SU-DHL-6 (cell line): ENCODE data around the gene HOMER2.

Experiments used
- H2AFZ ChIP-seq: fragments of 200-600 bp; sonication (generic); 2 replicates; pipeline ENCODE4 v1.6.1; 2014; ENCODE audit warnings: low read depth, mild to moderate bottlenecking, moderate library complexity, mixed read lengths, antibody characterized with exemption, low read length; ENCODE audit not compliant: severe bottlenecking
- H3F3A ChIP-seq: fragments of 200-600 bp; shearing (Covaris generic); 2 replicates; pipeline ENCODE4 v1.6.0; 2016; ENCODE audit warnings: antibody characterized with exemption, mild to moderate bottlenecking; ENCODE audit not compliant: insufficient read depth
- H3K27ac ChIP-seq: fragments of 200-600 bp; sonication (generic); 2 replicates; pipeline ENCODE4 v1.5.1; 2016; ENCODE audit warnings: low read depth, mild to moderate bottlenecking, low read length, moderate library complexity, mixed read lengths
- H3K27me3 ChIP-seq: fragments of 200-600 bp; sonication (generic), shearing (Covaris generic); 2 replicates; pipeline ENCODE4 v1.6.0; 2014; ENCODE audit warnings: mild to moderate bottlenecking, low read length
- H3K36me3 ChIP-seq: fragments of 200-600 bp; sonication (generic); 2 replicates; pipeline ENCODE4 v1.6.1; 2014; ENCODE audit warnings: mild to moderate bottlenecking, low read length, mixed read lengths
- H3K4me2 ChIP-seq: fragments of 300-600, 200-600 bp; shearing (Covaris generic), sonication (generic); 2 replicates; pipeline ENCODE4 v1.6.0; 2014; ENCODE audit warnings: low read length, low read depth, mild to moderate bottlenecking; ENCODE audit not compliant: poor library complexity, severe bottlenecking
- H3K4me3 ChIP-seq: fragments of 200-600 bp; sonication (generic); 2 replicates; pipeline ENCODE4 v1.5.1; 2014; ENCODE audit warnings: antibody characterized with exemption, low read length, mild to moderate bottlenecking, mixed read lengths; ENCODE audit not compliant: insufficient read depth, poor library complexity, severe bottlenecking
- H3K79me2 ChIP-seq: fragments of 200-600 bp; sonication (generic); 2 replicates; pipeline ENCODE4 v1.6.1; 2014; ENCODE audit warnings: mild to moderate bottlenecking, low read length, moderate library complexity; ENCODE audit not compliant: insufficient read depth
- H3K9ac ChIP-seq: fragments of 200-600 bp; sonication (generic); 2 replicates; pipeline ENCODE4 v1.7.0; 2014; ENCODE audit warnings: mild to moderate bottlenecking, low read length
- H3K9me2 ChIP-seq: fragments of 200-600 bp; sonication (generic); replicated peaks from 2 replicates; pipeline ENCODE4 v1.6.1; 2014; ENCODE audit warnings: low read length; ENCODE audit not compliant: insufficient read depth
- H3K9me3 ChIP-seq: fragments of 200-600 bp; sonication (generic); 2 replicates; pipeline ENCODE4 v1.6.1; 2014; ENCODE audit warnings: low read length, mixed read lengths; ENCODE audit not compliant: insufficient read depth
- H4K20me1 ChIP-seq: fragments of 200-600 bp; sonication (generic); 2 replicates; pipeline ENCODE4 v1.6.1; 2014; ENCODE audit warnings: low read depth, mild to moderate bottlenecking, antibody characterized with exemption, low read length, moderate library complexity, mixed read lengths
- EZH2phosphoT487 ChIP-seq: fragments of 200-600 bp; sonication (generic), shearing (Covaris generic); conservative IDR thresholded peaks from 2 replicates; pipeline ENCODE4 v1.6.1; 2018; ENCODE audit warnings: mild to moderate bottlenecking, antibody characterized with exemption, low read length, moderate library complexity, mixed read lengths
- TF ChIP-seq, protein P1 (sequence below): fragments of 200-600 bp; sonication (generic); IDR thresholded peaks from one replicate; pipeline ENCODE4 v1.5.1; 2017; ENCODE audit warnings: antibody characterized with exemption, mild to moderate bottlenecking, low read length, moderate library complexity; ENCODE audit not compliant: insufficient read depth, poor library complexity, severe bottlenecking

Gene HOMER2

DNA sequence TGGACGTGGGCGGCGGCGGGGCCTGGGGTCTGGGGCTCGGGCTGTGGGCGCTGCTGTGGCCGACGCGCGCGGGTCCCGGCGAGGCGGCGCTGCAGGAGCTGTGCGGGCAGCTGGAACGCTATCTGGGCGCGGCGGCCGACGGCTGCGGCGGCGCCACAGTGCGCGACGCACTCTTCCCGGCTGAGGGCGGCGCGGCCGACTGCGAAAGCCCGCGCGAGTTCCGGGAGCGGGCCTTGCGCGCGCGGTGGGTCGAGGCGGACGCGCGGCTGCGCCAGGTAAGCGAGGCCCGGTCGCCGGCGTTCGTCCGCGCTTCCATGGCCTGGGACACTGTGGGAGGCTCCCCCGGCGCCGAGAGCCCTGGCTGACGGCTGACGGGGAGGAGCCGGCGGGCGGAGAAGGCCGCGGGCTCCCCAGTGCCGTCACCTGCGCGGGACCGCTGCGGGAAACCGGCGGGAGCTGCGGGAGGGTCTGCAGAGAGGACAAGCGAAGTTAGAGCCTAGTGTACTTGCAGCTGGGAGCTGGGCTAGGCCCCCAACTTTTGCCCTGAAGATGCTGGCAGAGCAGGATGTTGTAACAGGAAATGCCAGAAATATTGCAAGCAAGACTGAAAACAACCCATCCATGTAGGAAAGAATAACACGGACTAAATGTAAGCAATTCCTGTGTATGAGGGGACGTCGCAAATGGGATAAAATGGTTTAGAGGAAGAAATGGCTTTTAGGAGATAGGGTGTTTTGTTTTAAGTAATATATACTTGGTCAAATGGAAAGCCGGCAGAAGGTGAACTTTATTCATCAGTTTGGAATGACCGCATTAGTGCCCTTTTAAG, 142.2 kb downstream of the HOMER2 start:
- Histone ChIP-seq H3K27ac (peak overlapping the region; percentile 96), H3F3A (peaks cover 41% of the 10 kb centered on the region), H4K20me1 (peaks cover 8% of the 10 kb centered on the region; the same call in 1 of the 2 replicates), H3K36me3 (peaks cover 15% of the 10 kb centered on the region), H3K79me2 (peaks cover 44% of the 10 kb centered on the region), H2AFZ (no peak overlapping the region), H3K27me3 (no peaks in the 10 kb centered on the region), H3K4me3 (peak overlapping the region; percentile 71), H3K9ac (peak overlapping the region; percentile 88), H3K9me3 (no peaks in the 10 kb centered on the region), H3K9me2 (no peaks in the 10 kb centered on the region), H3K4me2 (peak overlapping the region; percentile 85)
- TF ChIP-seq, protein P1, sequence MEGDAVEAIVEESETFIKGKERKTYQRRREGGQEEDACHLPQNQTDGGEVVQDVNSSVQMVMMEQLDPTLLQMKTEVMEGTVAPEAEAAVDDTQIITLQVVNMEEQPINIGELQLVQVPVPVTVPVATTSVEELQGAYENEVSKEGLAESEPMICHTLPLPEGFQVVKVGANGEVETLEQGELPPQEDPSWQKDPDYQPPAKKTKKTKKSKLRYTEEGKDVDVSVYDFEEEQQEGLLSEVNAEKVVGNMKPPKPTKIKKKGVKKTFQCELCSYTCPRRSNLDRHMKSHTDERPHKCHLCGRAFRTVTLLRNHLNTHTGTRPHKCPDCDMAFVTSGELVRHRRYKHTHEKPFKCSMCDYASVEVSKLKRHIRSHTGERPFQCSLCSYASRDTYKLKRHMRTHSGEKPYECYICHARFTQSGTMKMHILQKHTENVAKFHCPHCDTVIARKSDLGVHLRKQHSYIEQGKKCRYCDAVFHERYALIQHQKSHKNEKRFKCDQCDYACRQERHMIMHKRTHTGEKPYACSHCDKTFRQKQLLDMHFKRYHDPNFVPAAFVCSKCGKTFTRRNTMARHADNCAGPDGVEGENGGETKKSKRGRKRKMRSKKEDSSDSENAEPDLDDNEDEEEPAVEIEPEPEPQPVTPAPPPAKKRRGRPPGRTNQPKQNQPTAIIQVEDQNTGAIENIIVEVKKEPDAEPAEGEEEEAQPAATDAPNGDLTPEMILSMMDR: no peak
- TF ChIP-seq EZH2phosphoT487: no peak

DNA sequence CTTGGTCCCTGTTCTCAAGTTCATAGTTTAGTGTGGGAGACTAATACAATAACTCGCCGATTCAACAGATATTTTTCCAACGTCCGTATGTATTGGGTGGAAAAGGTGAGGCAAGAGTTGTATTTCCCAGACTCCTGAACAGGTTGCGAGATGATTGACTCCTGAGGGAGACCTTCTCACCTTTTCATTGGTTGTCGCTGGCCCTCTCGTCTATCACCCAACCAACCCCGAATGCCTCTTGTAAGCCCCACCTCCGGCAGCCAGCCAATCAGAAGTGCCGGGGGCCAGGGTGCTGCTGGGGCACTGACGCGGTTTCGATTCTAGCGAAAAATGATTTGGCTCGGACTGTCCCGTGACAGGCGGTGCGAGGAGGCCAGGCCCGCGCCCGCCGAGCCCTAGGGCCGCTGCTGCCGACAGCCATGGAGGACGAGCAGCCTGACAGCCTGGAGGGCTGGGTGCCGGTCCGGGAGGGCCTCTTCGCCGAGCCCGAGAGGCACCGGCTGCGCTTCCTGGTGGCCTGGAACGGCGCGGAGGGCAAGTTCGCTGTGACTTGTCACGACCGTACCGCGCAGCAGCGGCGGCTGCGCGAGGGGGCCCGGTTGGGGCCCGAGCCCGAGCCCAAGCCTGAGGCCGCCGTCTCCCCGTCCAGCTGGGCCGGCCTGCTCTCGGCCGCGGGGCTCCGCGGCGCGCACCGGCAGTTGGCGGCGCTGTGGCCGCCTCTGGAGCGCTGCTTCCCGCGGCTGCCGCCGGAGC, 143.0 kb downstream of the HOMER2 start, which contains the start of gene WHAMM:
WHAMM (plus strand) TSS at position 321 of the 753 bp plus-strand sequence; CDS start at position 420, 99 bp downstream.
- Histone ChIP-seq H3F3A (peaks cover 43% of the 10 kb centered on the region), H3K27ac (peak within 1 kb of the TSS; percentile 96)

DNA sequence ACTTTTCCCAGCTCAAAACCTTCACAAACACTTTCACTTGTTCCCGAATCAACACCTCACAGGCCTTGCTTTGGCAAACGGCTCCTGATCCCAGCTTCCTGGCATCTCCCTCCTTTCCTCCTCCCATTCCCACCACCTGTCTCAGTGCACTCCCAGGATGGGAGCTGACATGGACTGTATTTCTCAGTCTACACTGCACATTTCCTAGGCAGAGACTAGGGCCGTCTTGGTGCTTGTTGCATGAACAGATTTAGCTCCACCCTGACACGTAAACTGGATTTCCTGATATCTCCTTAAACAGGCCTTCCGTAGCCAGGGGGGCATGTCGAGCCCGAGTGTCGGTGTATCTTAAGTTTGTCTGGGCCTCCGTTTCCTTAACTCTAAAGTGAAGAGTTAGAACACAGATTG, 143.9 kb downstream of the HOMER2 start:
- Histone ChIP-seq H3K36me3 (peaks cover 9% of the 10 kb centered on the region; the same call in 1 of the 2 replicates), H3K27ac (peak overlapping the region; percentile 96), H3K4me2 (peak overlapping the region; percentile 85), H2AFZ (peak overlapping the region; percentile 88), H3K9me2 (no peaks in the 10 kb centered on the region), H3F3A (peaks cover 43% of the 10 kb centered on the region), H3K9me3 (no peaks in the 10 kb centered on the region), H3K4me3 (peak overlapping the region; percentile 41), H3K79me2 (peaks cover 36% of the 10 kb centered on the region), H3K27me3 (no peaks in the 10 kb centered on the region), H3K9ac (peak overlapping the region; percentile 88), H4K20me1 (peaks cover 5% of the 10 kb centered on the region; the same call in 1 of the 2 replicates)
- TF ChIP-seq EZH2phosphoT487: no peak
- TF ChIP-seq, protein P1: no peak

More for the DNA sequence above, 143.0 kb downstream of the HOMER2 start, which contains the start of gene WHAMM:
- H3K9me2 ChIP-seq: no peaks in the 10 kb centered on the region
- H3K27me3 ChIP-seq: no peaks in the 10 kb centered on the region
- no peak for TF ChIP-seq EZH2phosphoT487
- TF ChIP-seq, protein P1: no peak
- H3K4me3 ChIP-seq: peak within 1 kb of the TSS; percentile 71
- peaks cover 42% of the 10 kb centered on the region for H3K79me2 ChIP-seq
- H3K9me3 ChIP-seq: no peaks in the 10 kb centered on the region
- peaks cover 15% of the 10 kb centered on the region for H3K36me3 ChIP-seq
- peak within 1 kb of the TSS; percentile 88 for H2AFZ ChIP-seq
- peak within 1 kb of the TSS; percentile 85 for H3K4me2 ChIP-seq
- H4K20me1 ChIP-seq: peaks cover 7% of the 10 kb centered on the region; the same call in 1 of the 2 replicates
- H3K9ac ChIP-seq: peak within 1 kb of the TSS; percentile 88
